B cell (primary cell): ENCODE results near the gene TPRN. TPM values are rescaled to one million over a fixed set of nuclear protein-coding genes. Genes with fewer than 3 reads are reported as not detected.

Experiments
- ATAC-seq: fragments of 200-7000 bp; cut with Tn5 transposase; one replicate; pipeline ENCODE4 v1.10.0; 2021; ENCODE audit warnings: low read depth, mild to moderate bottlenecking, moderate number of reproducible peaks, moderate library complexity
- CTCF ChIA-PET: fragments of 350-600 bp; sonication (Branson Sonifier 250); formaldehyde crosslinking; loops from one replicate; lab custom pipeline; 2021; ENCODE audit warnings: antibody characterized with exemption, inconsistent platforms; lab: Charles Lee
- POLR2A ChIA-PET: fragments of 350-600 bp; sonication (Branson Sonifier 250); formaldehyde crosslinking; loops from one replicate; lab custom pipeline; 2021; ENCODE audit warnings: antibody characterized with exemption; lab: Charles Lee
- DNase-seq: peaks from one replicate; pipeline ENCODE4 v3.0.0; 2013
- H2AFZ ChIP-seq: 2 replicates; pipeline ENCODE4 v1.6.1; 2012; ENCODE audit warnings: mild to moderate bottlenecking, low read depth, low read length; ENCODE audit not compliant: insufficient read depth, poor library complexity, severe bottlenecking
- H3K27ac ChIP-seq, 2 donors: 1 replicate in 1 of 2; 2 replicates in 1 of 2; pipeline ENCODE4 v1.5.1; 2012 to 2013; ENCODE audit warnings: low read length in 2 of 2, mild to moderate bottlenecking in 2 of 2, moderate library complexity in 1 of 2
- H3K27me3 ChIP-seq, 4 experiments: fragments of 200-600 bp in 1 of 4; sonication (generic) in 1 of 4; replicated peaks in 1 of 4; 1 replicate in 2 of 4; 2 replicates in 2 of 4; pipeline versions ENCODE4 v1.6.1 to v1.7.0; 2013 to 2016; ENCODE audit warnings: low read length in 3 of 4, mild to moderate bottlenecking in 2 of 4, mixed read lengths in 1 of 4, moderate library complexity in 1 of 4; ENCODE audit not compliant: insufficient read depth in 4 of 4, control insufficient read depth in 3 of 4; ENCODE audit errors: control extremely low read depth in 1 of 4
- H3K36me3 ChIP-seq, 2 experiments: replicated peaks in 1 of 2; 1 replicate in 1 of 2; 2 replicates in 1 of 2; pipeline versions ENCODE4 v1.6.1 to v1.7.1; 2013; ENCODE audit warnings: low read length in 1 of 2; ENCODE audit not compliant: insufficient read depth in 2 of 2, control insufficient read depth in 1 of 2; ENCODE audit errors: control extremely low read depth in 1 of 2, extremely low read depth in 1 of 2
- H3K4me1 ChIP-seq, 2 donors: fragments of 200-600 bp in 1 of 2; sonication (generic) in 1 of 2; 1 replicate in 1 of 2; 2 replicates in 1 of 2; pipeline versions ENCODE4 v1.5.1 to v1.6.1; 2013 to 2017; ENCODE audit warnings: low read length in 2 of 2; ENCODE audit not compliant: control insufficient read depth in 2 of 2, insufficient read depth in 2 of 2
- H3K4me2 ChIP-seq: replicated peaks from 2 replicates; pipeline ENCODE3; 2012; ENCODE audit warnings: mild to moderate bottlenecking, low read depth, low read length; ENCODE audit not compliant: poor library complexity, severe bottlenecking
- H3K4me3 ChIP-seq, 5 experiments: fragments of 200-600 bp in 1 of 5; sonication (generic) in 1 of 5; 1 replicate in 3 of 5; 2 replicates in 2 of 5; pipeline versions ENCODE4 v1.5.1 to v1.7.0; 2011 to 2016; ENCODE audit warnings: low read length in 4 of 5, mild to moderate bottlenecking in 4 of 5, low read depth in 2 of 5, control low read depth in 1 of 5, moderate library complexity in 1 of 5; ENCODE audit not compliant: insufficient read depth in 1 of 5; ENCODE audit errors: control extremely low read depth in 1 of 5, extremely low read depth in 1 of 5
- H3K79me2 ChIP-seq: fragments of 200-600 bp; sonication (generic); one replicate; pipeline ENCODE4 v1.6.0; 2016; ENCODE audit warnings: low read length; ENCODE audit not compliant: control insufficient read depth, insufficient read depth
- H3K9ac ChIP-seq: fragments of 200-600 bp; sonication (generic); 2 replicates; pipeline ENCODE4 v1.6.1; 2017; ENCODE audit warnings: mild to moderate bottlenecking, low read length, moderate library complexity
- H3K9me3 ChIP-seq, 3 donors: one replicate each; pipeline versions ENCODE4 v1.6.1 to v1.7.1; 2013; ENCODE audit warnings: low read length in 2 of 3; ENCODE audit not compliant: control insufficient read depth in 2 of 3, insufficient read depth in 1 of 3; ENCODE audit errors: control extremely low read depth in 1 of 3
- H4K20me1 ChIP-seq: 2 replicates; pipeline ENCODE4 v1.6.0; 2012; ENCODE audit warnings: mild to moderate bottlenecking, low read length; ENCODE audit not compliant: insufficient read depth, control insufficient read depth, poor library complexity, severe bottlenecking
- H3K27ac Mint-ChIP-seq: one replicate; pipeline ENCODE4 v1.8.0; 2021; ENCODE audit warnings: mixed read lengths
- H3K27me3 Mint-ChIP-seq: one replicate; pipeline ENCODE4 v1.8.0; 2021; ENCODE audit warnings: mixed read lengths
- H3K4me1 Mint-ChIP-seq: one replicate; pipeline ENCODE4 v1.8.0; 2021; ENCODE audit warnings: mixed read lengths
- H3K4me3 Mint-ChIP-seq: one replicate; pipeline ENCODE4 v1.8.0; 2021; ENCODE audit warnings: mixed read lengths
- H3K9me3 Mint-ChIP-seq: one replicate; pipeline ENCODE4 v1.8.0; 2022; ENCODE audit warnings: mixed read lengths; ENCODE audit not compliant: insufficient read depth
- CTCF ChIP-seq: fragments of 200-600 bp; IDR thresholded peaks from one replicate; pipeline ENCODE4 v1.8.0; 2022; ENCODE audit warnings: antibody characterized with exemption, mild to moderate bottlenecking
- EZH2 ChIP-seq: IDR thresholded peaks from 2 replicates; pipeline ENCODE4 v1.6.1; 2012; ENCODE audit warnings: borderline replicate concordance, low read depth, mild to moderate bottlenecking, moderate library complexity, low read length; ENCODE audit not compliant: insufficient read depth, poor library complexity, severe bottlenecking
- WGBS: methylation state at CpG from one replicate; pipeline ENCODE4 v1.1.5; 2013; ENCODE audit warnings: missing lambda C conversion rate; ENCODE audit not compliant: insufficient coverage; 5-methylcytosine and 5-hydroxymethylcytosine counted together
- intact Hi-C: fragments of 100-400 bp; cut with micrococcal nuclease; formaldehyde crosslinking; loops from one replicate; pipeline ENCODE4 v1.10.0; 2022
- polyA plus RNA-seq: library from polyadenylated mRNA; depleted of rRNA; stranded (reverse); fragments of >200 nt; gene quantifications from 2 replicates; pipeline ENCODE4 v1.2.3, GENCODE V29; 2012
- total RNA-seq, 2 donors: library from RNA; stranded (reverse); fragments of 120-200 nt in 1 of 2; gene quantifications; 1 replicate in 1 of 2; 2 replicates in 1 of 2; pipeline versions ENCODE4 v1.2.3 to v1.2.4, GENCODE V29; 2013 to 2022

TPRN gene
- total and polyA plus RNA-seq, 2 donors (not counting 1 experiment from before 2014, with no cell fraction given) = 5.7 to 16.3 TPM

DNA sequence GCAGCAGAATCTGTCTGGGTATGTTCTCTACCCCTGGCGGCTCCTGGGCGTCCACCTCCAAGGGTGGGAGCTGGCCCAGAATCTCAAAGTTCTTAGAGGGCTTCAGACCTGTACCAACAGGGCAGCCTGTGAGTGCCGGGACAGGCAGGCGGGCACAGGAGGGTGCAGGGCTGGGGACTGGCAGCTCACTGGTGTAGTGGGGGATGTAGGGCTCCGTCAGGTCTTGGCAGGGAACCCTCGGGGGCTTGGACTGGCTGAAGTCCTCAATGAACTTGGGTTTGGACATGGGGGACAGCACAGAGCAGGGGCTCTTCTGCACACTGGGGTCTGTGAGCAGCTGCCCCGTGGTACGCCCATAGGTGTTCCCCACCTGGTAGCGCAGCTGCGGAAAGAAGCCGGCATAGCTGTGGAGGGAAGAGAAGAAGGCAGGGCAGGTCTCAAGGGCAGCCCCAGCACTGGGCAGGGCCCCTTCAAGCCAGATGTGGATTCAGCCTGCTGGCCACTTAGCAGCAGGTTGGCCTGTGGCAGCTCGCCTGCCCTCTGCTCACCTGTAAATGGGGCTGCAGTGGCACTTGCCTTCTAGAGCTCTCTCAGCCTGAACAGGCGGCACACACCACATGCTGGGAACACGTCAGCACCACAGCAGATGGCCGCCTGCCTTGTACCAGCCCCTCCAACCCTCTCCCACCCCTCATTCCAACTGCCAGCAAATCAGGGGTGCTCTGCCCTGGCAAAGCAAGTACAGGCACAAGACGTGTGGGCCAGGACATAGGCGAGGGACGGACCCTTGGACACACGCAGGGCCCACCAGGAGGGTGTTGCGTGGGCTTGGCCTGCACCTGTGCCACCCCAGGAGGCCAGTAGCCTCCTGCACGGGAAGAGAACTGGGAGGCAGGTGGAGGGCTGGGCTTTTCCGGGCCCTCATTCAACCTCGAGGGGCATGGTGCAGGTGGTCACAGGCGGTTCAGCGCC, 45.2 kb upstream of the TPRN start:
- WGBS = 94% methylated on average over 25 of the region's 25 CpGs
- intact Hi-C loops = no loop called here
- peaks cover 32% of the 10 kb centered on the region for H3K79me2 ChIP-seq
- no peak overlapping the region for H3K27ac ChIP-seq
- Mint-ChIP-seq H3K4me3 (no peak overlapping the region), H3K27me3 (no peaks in the 10 kb centered on the region), H3K4me1 (peaks cover 22% of the 10 kb centered on the region), H3K27ac (no peak overlapping the region), H3K9me3 (no peaks in the 10 kb centered on the region)
- no peak overlapping the region for H3K4me3 ChIP-seq
- peaks cover 11 to 12% of the 10 kb centered on the region in 2 donors for H3K4me1 ChIP-seq
- TF ChIP-seq CTCF (no peak), EZH2 (no peak)
- no peaks in the 10 kb centered on the region for H3K9me3 ChIP-seq
- DNase-seq (no peak), ATAC-seq (no peak)
- CTCF ChIA-PET = interaction anchor here (0.8 to 1.1 kb wide), 2 partner anchors 113 to 199 kb away, joined by 3 read pairs; no protein-coding TSS in a partner anchor
- H3K4me2 ChIP-seq = no peak overlapping the region
- POLR2A ChIA-PET = interaction anchor here (0.6 kb wide), 3 partner anchors 38 to 202 kb away, joined by 3 to 5 read pairs (median 3); partner anchors contain the start of gene MAN1B1
- peaks cover 28% of the 10 kb centered on the region for H4K20me1 ChIP-seq
- peaks cover 0 to 20% of the 10 kb centered on the region in 2 experiments for H3K36me3 ChIP-seq
- H3K9ac ChIP-seq = no peak overlapping the region
- H3K27me3 ChIP-seq = no peaks in the 10 kb centered on the region
- no peak overlapping the region for H2AFZ ChIP-seq
